Subcutaneous abdominal adipose tissue (tissue), 5 donors: Measurements from ENCODE around the gene AARSD1.
A peak's percentile ranks its signal among the peaks of the same experiment; 100 is the strongest.

Experiments used
- H3K27ac ChIP-seq: one replicate; pipeline ENCODE4 v1.7.0; 2013; ENCODE audit warnings: low read depth, mild to moderate bottlenecking, inconsistent platforms, low read length, moderate library complexity
- H3K27me3 ChIP-seq, 5 donors: one replicate each; pipeline ENCODE4 v1.7.0; 2013; ENCODE audit warnings: low read length in 5 of 5, inconsistent platforms in 1 of 5; ENCODE audit not compliant: control insufficient read depth in 5 of 5, insufficient read depth in 4 of 5
- H3K36me3 ChIP-seq, 5 donors: one replicate each; pipeline ENCODE4 v1.7.0; 2013; ENCODE audit warnings: low read length in 5 of 5; ENCODE audit not compliant: control insufficient read depth in 5 of 5, insufficient read depth in 5 of 5
- H3K4me1 ChIP-seq, 5 donors: one replicate each; pipeline ENCODE4 v1.7.0; 2013; ENCODE audit warnings: low read length in 5 of 5, mild to moderate bottlenecking in 3 of 5, moderate library complexity in 1 of 5; ENCODE audit not compliant: control insufficient read depth in 5 of 5, insufficient read depth in 5 of 5
- H3K4me3 ChIP-seq, 5 donors: one replicate each; pipeline ENCODE4 v1.7.0; 2013; ENCODE audit warnings: low read length in 5 of 5, low read depth in 1 of 5
- H3K9ac ChIP-seq, 5 donors: one replicate each; pipeline ENCODE4 v1.7.0; 2013; ENCODE audit warnings: low read length in 5 of 5, mild to moderate bottlenecking in 4 of 5, moderate library complexity in 3 of 5
- H3K9me3 ChIP-seq, 5 donors: one replicate each; pipeline ENCODE4 v1.7.0; 2013; ENCODE audit warnings: low read length in 5 of 5; ENCODE audit not compliant: control insufficient read depth in 5 of 5
- donor health status: healthy.
- donor health status: healthy.
- donor health status: healthy.
- donor health status: healthy.
- donor health status: healthy.

AARSD1 gene

GRCh38 chr17:42913522-42913921, 50.7 kb downstream of the AARSD1 start:
- peak overlapping the region in 2 of 5 donors; percentile 41 to 60 for H3K9ac ChIP-seq
- no peak overlapping the region for H3K4me3 ChIP-seq
- H3K27me3 ChIP-seq, result no peaks in the 10 kb centered on the region
- peaks cover 0 to 36% (median 15%) of the 10 kb centered on the region in 5 donors for H3K4me1 ChIP-seq
- no peaks in the 10 kb centered on the region for H3K36me3 ChIP-seq
- peak overlapping the region; percentile 89 for H3K27ac ChIP-seq
- H3K9me3 ChIP-seq, result no peaks in the 10 kb centered on the region

- no peak overlapping the region for H3K27ac ChIP-seq
- no peaks in the 10 kb centered on the region for H3K36me3 ChIP-seq
- H3K9me3 ChIP-seq, result no peaks in the 10 kb centered on the region
- peaks cover 2 to 27% (median 14%) of the 10 kb centered on the region in 5 donors for H3K4me1 ChIP-seq
- H3K9ac ChIP-seq, result no peak overlapping the region
- H3K27me3 ChIP-seq, result no peaks in the 10 kb centered on the region
- no peak overlapping the region for H3K4me3 ChIP-seq
Observed at GRCh38 chr17:42908872-42909700, 55.2 kb downstream of the AARSD1 start.

- Histone ChIP-seq H3K9me3 (no peaks in the 10 kb centered on the region), H3K4me1 (peaks cover 0 to 13% (median 8%) of the 10 kb centered on the region in 5 donors), H3K27me3 (no peaks in the 10 kb centered on the region)
Observed at GRCh38 chr17:42906772-42907446, 57.3 kb downstream of the AARSD1 start.

GRCh38 chr17:42904110-42904469, 60.2 kb downstream of the AARSD1 start:
- Histone ChIP-seq H3K27ac (no peak overlapping the region), H3K9ac (no peak overlapping the region), H3K27me3 (no peaks in the 10 kb centered on the region), H3K36me3 (no peaks in the 10 kb centered on the region), H3K4me3 (no peak overlapping the region), H3K4me1 (peaks cover 0 to 10% (median 8%) of the 10 kb centered on the region in 5 donors), H3K9me3 (no peaks in the 10 kb centered on the region)

More at GRCh38 chr17:42906772-42907446, 57.3 kb downstream of the AARSD1 start:
- Histone ChIP-seq H3K27ac (no peak overlapping the region), H3K4me3 (no peak overlapping the region), H3K9ac (no peak overlapping the region), H3K36me3 (no peaks in the 10 kb centered on the region)

GRCh38 chr17:42901535-42902229, 62.6 kb downstream of the AARSD1 start:
- H3K36me3 ChIP-seq, result no peaks in the 10 kb centered on the region
- no peaks in the 10 kb centered on the region for H3K9me3 ChIP-seq
- no peak overlapping the region for H3K9ac ChIP-seq
- no peaks in the 10 kb centered on the region for H3K27me3 ChIP-seq
- no peak overlapping the region for H3K27ac ChIP-seq
- no peak overlapping the region for H3K4me3 ChIP-seq
- H3K4me1 ChIP-seq, result peaks cover 0 to 10% (median 8%) of the 10 kb centered on the region in 5 donors
